GDM1 (cell line): ENCODE data around the gene MMEL1.

ENCODE experiments used
- DNase-seq: peaks from one replicate; lab custom pipeline; 2025; lab: John Stamatoyannopoulos, UW

The MMEL1 gene

DNA sequence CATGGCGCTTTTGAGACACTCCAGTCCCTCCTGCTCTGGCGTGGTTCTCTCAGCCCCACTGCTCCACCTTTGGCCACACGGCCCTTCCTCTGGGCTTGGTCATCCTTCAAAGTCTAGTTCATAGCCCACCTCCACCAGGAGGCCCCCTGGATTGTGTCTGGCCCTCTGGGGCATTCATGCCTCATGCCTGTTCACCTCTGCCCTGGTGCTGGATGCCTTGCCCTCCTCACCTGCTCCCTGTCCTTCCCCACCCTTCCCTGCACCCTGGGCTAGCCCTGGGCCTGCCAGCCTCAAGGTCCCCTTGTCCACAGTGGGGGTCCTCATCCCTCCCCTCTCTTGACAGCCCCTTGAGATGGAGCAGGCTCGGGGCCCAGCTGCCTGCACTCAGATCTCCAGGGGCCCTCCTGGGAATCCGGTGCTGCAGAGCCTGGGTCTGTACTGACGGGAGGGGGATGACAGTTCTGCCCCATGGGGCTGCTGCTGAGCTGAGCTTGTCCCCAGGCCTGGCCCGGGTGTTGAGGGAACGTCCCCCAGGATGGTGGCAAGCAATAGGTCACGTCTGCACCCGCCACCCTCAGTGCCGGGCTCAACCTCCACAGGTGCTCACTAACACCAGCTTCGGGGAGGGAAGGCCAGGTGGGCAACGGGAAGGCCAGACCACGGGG lies 27.8 kb downstream of the MMEL1 start:
- DNase-seq = no peak

DNA sequence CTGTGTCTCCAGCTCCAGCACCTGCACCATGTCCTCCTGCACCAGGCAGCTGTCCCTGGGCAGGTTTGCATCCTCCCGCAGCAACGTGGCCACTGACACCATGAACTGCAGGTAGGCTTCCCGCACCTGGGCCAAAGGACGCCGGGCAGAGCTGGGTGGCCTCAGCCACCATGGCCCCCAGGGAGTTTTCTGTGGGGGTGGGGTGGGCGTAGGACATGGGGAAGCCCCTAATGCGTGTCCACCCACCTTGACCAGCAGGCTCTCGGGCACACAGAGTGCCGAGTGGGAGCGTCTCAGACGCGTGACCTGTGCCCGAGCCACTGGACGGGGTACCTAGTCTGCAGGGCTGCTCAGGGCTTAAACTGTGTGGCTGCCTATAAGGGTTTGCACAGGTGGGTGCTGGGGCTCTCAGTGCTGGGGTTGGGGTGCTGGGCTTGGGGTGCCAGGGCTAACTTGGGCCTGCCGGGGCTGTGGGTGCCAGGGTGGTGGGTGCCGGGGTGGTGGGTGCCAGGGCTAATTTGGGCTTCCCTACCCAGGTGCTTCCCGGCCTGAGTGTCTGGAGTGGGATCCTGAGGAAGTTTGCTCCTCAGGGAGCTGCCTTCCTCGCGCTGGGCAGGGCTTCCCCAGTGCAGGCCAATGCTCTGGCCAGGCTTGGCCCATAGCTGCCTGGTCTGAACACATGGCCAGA lies 28.5 kb downstream of the MMEL1 start:
- no peak for DNase-seq

GRCh38 chr1:2603521-2604155 lies 29.2 kb downstream of the MMEL1 start:
- no peak for DNase-seq

GRCh38 chr1:2602866-2603520 lies 29.8 kb downstream of the MMEL1 start:
- no peak for DNase-seq

GRCh38 chr1:2602311-2602835 lies 30.4 kb downstream of the MMEL1 start:
- DNase-seq = no peak

DNA sequence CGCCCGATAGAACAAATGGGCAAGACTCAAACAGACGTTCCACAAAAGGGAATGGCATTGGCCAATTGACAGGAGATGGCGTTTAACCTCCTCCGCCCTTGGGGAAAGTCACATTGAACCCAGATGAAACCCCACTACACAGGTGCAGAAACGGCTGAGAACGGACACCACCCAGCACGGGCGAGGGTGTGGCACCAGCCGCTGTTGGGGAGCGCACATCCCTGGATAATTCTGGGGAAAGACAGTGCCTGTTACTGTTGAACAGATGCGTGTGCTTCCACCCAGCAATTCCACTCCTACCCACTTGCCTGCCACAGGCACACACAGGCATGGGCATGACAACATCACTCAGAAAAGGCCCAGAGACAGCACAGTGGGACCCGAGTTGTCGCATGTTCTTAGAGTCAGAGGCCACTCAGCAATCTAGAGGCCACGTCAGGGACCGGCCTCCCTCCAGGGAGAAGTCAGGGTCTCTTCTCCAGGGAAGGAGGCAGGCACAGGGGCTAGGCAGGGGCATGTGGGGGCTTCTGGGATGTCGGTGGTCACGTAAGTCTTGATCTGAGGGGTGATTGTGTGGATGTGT lies 31.0 kb downstream of the MMEL1 start:
- DNase-seq = no peak

DNA sequence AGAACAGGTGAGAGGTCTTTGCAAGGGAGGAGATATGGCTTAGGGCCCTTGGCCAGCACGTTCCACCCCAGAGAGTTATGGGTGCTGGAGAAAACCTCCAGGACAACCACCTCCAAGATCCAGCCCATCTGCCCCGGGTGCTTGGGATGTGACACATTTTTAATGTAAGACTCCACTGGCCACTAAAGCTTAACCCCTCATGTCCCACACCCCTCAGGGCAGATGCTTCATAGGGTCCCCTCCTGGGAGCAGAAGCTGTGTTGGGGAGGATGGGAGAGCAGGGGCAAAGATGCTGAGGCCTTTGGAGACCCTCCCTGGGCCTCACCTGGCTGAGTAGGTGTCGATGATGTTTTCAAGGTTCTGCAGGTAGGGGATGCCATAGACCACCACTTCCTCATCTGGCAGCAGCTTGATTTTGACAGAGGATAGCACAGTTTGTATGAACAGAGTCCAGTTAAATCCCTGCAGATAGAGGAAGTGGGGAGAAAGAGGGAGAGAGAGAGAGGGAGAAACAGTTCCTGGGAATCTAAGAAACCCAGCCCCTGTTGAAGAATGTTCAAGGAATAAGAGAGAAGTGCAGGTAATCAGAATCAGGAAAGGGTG lies 34.4 kb downstream of the MMEL1 start:
- DNase-seq = no peak

- DNase-seq = no peak
These were observed 35.1 kb downstream of the MMEL1 start for GRCh38 chr1:2597441-2598328.

- no peak for DNase-seq
These were observed 36.1 kb downstream of the MMEL1 start for GRCh38 chr1:2596530-2597333.

- no peak for DNase-seq
These were observed 36.8 kb downstream of the MMEL1 start for GRCh38 chr1:2595812-2596529.

DNA sequence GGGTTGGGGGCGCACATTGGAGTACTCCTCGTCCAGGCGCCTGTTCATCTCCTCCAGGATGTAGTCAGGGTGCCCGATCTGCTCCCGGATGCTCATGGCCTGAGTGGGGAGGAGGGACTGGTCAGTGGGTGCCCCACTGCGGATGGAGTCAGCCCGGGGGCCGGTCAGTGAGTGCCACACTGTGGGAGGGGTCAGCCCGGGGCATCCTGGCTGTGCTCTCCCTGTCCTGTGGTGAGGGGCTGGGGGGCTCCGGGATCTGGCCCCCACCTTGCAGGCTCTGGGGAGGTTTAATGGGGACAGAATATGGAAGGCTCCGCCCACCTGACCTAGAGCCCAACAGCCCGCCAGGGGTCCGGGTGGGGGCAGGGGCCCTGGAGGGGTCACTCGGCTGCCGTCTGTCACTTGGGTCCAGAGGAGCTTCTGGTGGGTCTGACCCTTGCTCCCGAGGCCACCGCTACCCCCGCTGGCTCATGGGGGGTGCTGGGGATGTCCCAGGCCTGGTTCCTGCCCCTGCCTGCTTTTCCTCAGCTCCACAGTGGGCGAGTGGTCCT lies 37.5 kb downstream of the MMEL1 start:
- DNase-seq = no peak

GRCh38 chr1:2594641-2595131 lies 38.1 kb downstream of the MMEL1 start:
- no peak for DNase-seq

GRCh38 chr1:2594001-2594640 lies 38.7 kb downstream of the MMEL1 start:
- no peak for DNase-seq

GRCh38 chr1:2593251-2593878 lies 39.5 kb downstream of the MMEL1 start:
- DNase-seq = no peak

GRCh38 chr1:2592672-2593071 lies 40.1 kb downstream of the MMEL1 start:
- no peak for DNase-seq

DNA sequence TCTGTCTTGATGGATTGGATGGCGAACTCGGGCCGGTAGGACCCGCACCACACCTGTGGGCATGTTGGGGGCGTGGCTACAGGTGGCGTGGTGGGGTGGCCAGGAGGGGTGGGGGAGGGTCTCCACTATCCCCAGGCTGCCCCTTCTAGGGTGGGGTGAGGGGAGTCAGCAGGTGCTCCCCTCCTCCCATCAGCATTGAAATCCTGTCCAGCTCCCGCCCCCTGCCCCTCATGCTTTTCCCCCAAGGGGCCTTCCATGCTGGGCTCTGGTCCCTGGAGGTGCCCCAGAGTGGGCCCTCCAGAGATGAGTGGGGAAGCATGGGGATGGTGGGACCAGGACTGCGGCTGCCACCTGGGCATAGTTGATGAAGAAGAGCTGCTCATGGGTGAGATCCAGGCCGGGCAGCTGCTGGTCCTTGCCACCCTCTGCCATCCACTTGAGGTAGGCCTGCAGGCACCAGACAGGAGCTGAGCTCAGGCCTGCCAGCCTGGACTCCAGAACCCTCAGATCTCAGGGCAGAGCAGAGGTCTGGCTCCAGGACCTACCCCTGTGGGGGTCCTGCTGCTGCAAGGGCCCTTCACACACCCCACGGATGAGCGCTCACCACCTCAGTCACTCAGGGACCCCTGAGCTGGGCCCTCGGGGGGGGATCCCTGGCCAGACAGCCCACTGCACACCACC lies 41.1 kb downstream of the MMEL1 start:
- DNase-seq = no peak

- no peak for DNase-seq
These were observed 41.6 kb downstream of the MMEL1 start for GRCh38 chr1:2591233-2591580.
